Urinary bladder (tissue), 4 donors: ENCODE measurements around the gene MACROD2. TPM values are rescaled to one million over a fixed set of nuclear protein-coding genes. Genes with fewer than 3 reads are reported as not detected.
"Not testable (repeated sequence)": the region's sequence is repeated elsewhere in the genome, so short reads cannot be mapped to it uniquely, and the experiment has no call there.

Experiments
- DNase-seq: peaks from one replicate; pipeline ENCODE4 v3.0.0-alpha.2; 2015; ENCODE audit errors: extremely low spot score
- H3K27ac ChIP-seq: one replicate; pipeline ENCODE4 v1.5.1; 2013; ENCODE audit warnings: low read depth, mild to moderate bottlenecking, moderate library complexity
- H3K36me3 ChIP-seq: one replicate; pipeline ENCODE4 v1.6.1; 2013; ENCODE audit warnings: mild to moderate bottlenecking, moderate library complexity; ENCODE audit not compliant: insufficient read depth
- H3K4me1 ChIP-seq: one replicate; pipeline ENCODE4 v1.6.1; 2013; ENCODE audit warnings: mild to moderate bottlenecking, moderate library complexity; ENCODE audit not compliant: insufficient read depth
- H3K4me3 ChIP-seq: one replicate; pipeline ENCODE4 v1.5.1; 2013; ENCODE audit warnings: low read depth, low read length
- WGBS: extraction: QIAGEN DNeasy Blood & Tissue Kit; methylation state at CpG from one replicate; pipeline ENCODE4 v1.1.7; 2013; 5-methylcytosine and 5-hydroxymethylcytosine counted together
- polyA plus RNA-seq: library from polyadenylated mRNA; stranded (reverse); fragments of 200-250 nt; gene quantifications from one replicate; pipeline ENCODE4 v1.2.3, GENCODE V29; 2013
- total RNA-seq: library from RNA; depleted of rRNA; stranded (reverse); fragments of >200 nt; gene quantifications from one replicate; pipeline ENCODE4 v1.2.3, GENCODE V29; 2014
- donor health status: healthy with polysubstance abuse.
- donor health status: healthy.

The MACROD2 gene
- total and polyA plus RNA-seq, 2 donors, result 3.0 to 28.2 TPM

GRCh38 chr20:15011631-15012030 is 1016.3 kb downstream of the MACROD2 start:
- H3K4me1 ChIP-seq, result no peaks in the 10 kb centered on the region
- H3K4me3 ChIP-seq, result no peak overlapping the region
- H3K27ac ChIP-seq, result no peak overlapping the region
- no peaks in the 10 kb centered on the region for H3K36me3 ChIP-seq
- no peak for DNase-seq
- WGBS, result 97% methylated on average over 4 of the region's 4 CpGs

- Histone ChIP-seq H3K36me3 (no peaks in the 10 kb centered on the region), H3K4me3 (no peak overlapping the region), H3K27ac (no peak overlapping the region), H3K4me1 (no peaks in the 10 kb centered on the region)
- no peak for DNase-seq
- 89% methylated on average over 6 of the region's 6 CpGs for WGBS
These were observed 1017.2 kb downstream of the MACROD2 start for GRCh38 chr20:15012566-15012965.

GRCh38 chr20:15016875-15017274 is 1021.6 kb downstream of the MACROD2 start:
- H3K4me1 ChIP-seq, H3K27ac ChIP-seq, H3K36me3 ChIP-seq, DNase-seq, H3K4me3 ChIP-seq: not testable (repeated sequence)
- WGBS, result 95% methylated on average over 1 of the region's 1 CpG

GRCh38 chr20:15018966-15019365 is 1023.6 kb downstream of the MACROD2 start:
- Histone ChIP-seq H3K27ac (no peak overlapping the region), H3K4me1 (no peaks in the 10 kb centered on the region), H3K4me3 (no peak overlapping the region), H3K36me3 (no peaks in the 10 kb centered on the region)
- 95% methylated on average over 11 of the region's 11 CpGs for WGBS
- DNase-seq, result no peak

- no peaks in the 10 kb centered on the region for H3K36me3 ChIP-seq
- WGBS, result 94% methylated on average over 9 of the region's 9 CpGs
- H3K27ac ChIP-seq, result no peak overlapping the region
- no peaks in the 10 kb centered on the region for H3K4me1 ChIP-seq
- DNase-seq, result no peak
- no peak overlapping the region for H3K4me3 ChIP-seq
These were observed 1025.5 kb downstream of the MACROD2 start for GRCh38 chr20:15020845-15021244.

- Histone ChIP-seq H3K36me3 (no peaks in the 10 kb centered on the region), H3K27ac (no peak overlapping the region), H3K4me1 (no peaks in the 10 kb centered on the region), H3K4me3 (no peak overlapping the region)
- no peak for DNase-seq
These were observed 1027.6 kb downstream of the MACROD2 start for GRCh38 chr20:15022921-15023320.

- Histone ChIP-seq H3K36me3 (no peaks in the 10 kb centered on the region), H3K4me1 (no peaks in the 10 kb centered on the region), H3K4me3 (no peak overlapping the region), H3K27ac (no peak overlapping the region)
- WGBS, result 99% methylated on average over 1 of the region's 1 CpG
- DNase-seq, result no peak
These were observed 1031.4 kb downstream of the MACROD2 start for GRCh38 chr20:15026759-15027158.

- 97% methylated on average over 14 of the region's 14 CpGs for WGBS
- DNase-seq, result no peak
- Histone ChIP-seq H3K4me3 (no peak overlapping the region), H3K36me3 (no peaks in the 10 kb centered on the region), H3K27ac (no peak overlapping the region), H3K4me1 (no peaks in the 10 kb centered on the region)
These were observed 1035.5 kb downstream of the MACROD2 start for GRCh38 chr20:15030826-15031225.

GRCh38 chr20:15031546-15032351 is 1036.4 kb downstream of the MACROD2 start:
- 91% methylated on average over 32 of the region's 32 CpGs for WGBS
- Histone ChIP-seq H3K27ac (no peak overlapping the region), H3K4me1 (no peaks in the 10 kb centered on the region), H3K36me3 (no peaks in the 10 kb centered on the region), H3K4me3 (no peak overlapping the region)
- DNase-seq, result no peak

GRCh38 chr20:15032352-15032622 is 1037.0 kb downstream of the MACROD2 start:
- no peak for DNase-seq
- Histone ChIP-seq H3K36me3 (no peaks in the 10 kb centered on the region), H3K4me3 (no peak overlapping the region), H3K27ac (no peak overlapping the region), H3K4me1 (no peaks in the 10 kb centered on the region)
- 75% methylated on average over 11 of the region's 11 CpGs for WGBS

- DNase-seq, result no peak
- no peak overlapping the region for H3K27ac ChIP-seq
- H3K4me3 ChIP-seq, result no peak overlapping the region
- no peaks in the 10 kb centered on the region for H3K36me3 ChIP-seq
- H3K4me1 ChIP-seq, result no peaks in the 10 kb centered on the region
- 83% methylated on average over 4 of the region's 4 CpGs for WGBS
These were observed 1038.0 kb downstream of the MACROD2 start for GRCh38 chr20:15033269-15033668.

- 58% methylated on average over 8 of the region's 8 CpGs for WGBS
- Histone ChIP-seq H3K36me3 (no peaks in the 10 kb centered on the region), H3K4me1 (no peaks in the 10 kb centered on the region), H3K4me3 (no peak overlapping the region), H3K27ac (no peak overlapping the region)
- DNase-seq, result no peak
These were observed 1038.6 kb downstream of the MACROD2 start for GRCh38 chr20:15033891-15034290.

GRCh38 chr20:15036948-15037347 is 1041.6 kb downstream of the MACROD2 start:
- Histone ChIP-seq H3K27ac (no peak overlapping the region), H3K4me3 (no peak overlapping the region), H3K4me1 (no peaks in the 10 kb centered on the region), H3K36me3 (no peaks in the 10 kb centered on the region)
- 84% methylated on average over 3 of the region's 3 CpGs for WGBS
- DNase-seq, result no peak

GRCh38 chr20:15039088-15039752 is 1043.9 kb downstream of the MACROD2 start:
- Histone ChIP-seq H3K4me3 (no peak overlapping the region), H3K36me3 (no peaks in the 10 kb centered on the region), H3K27ac (no peak overlapping the region), H3K4me1 (no peaks in the 10 kb centered on the region)
- no peak for DNase-seq
- WGBS, result 90% methylated on average over 2 of the region's 2 CpGs
